HEK293T (cell line): Measurements from ENCODE around the gene THOC7.

Experiments
- BHLHE40 ChIP-seq: fragments of 450-650 bp; IDR thresholded peaks from 2 replicates; pipeline ENCODE4 v1.6.1; 2016; ENCODE audit warnings: mild to moderate bottlenecking, moderate library complexity, borderline replicate concordance
- FOXA1 ChIP-seq: fragments of 450-650 bp; IDR thresholded peaks from 2 replicates; pipeline ENCODE4 v1.6.1; 2016; ENCODE audit warnings: mild to moderate bottlenecking
- FOXM1 ChIP-seq: fragments of 450-650 bp; IDR thresholded peaks from 2 replicates; pipeline ENCODE4 v1.6.1; 2017; ENCODE audit warnings: mild to moderate bottlenecking, borderline replicate concordance
- L3MBTL2 ChIP-seq: fragments of 450-650 bp; conservative IDR thresholded peaks from 2 replicates; pipeline ENCODE4 v1.6.1; 2016; ENCODE audit warnings: mild to moderate bottlenecking
- LEF1 ChIP-seq: fragments of 450-650 bp; IDR thresholded peaks from 2 replicates; pipeline ENCODE4 v1.6.1; 2017; ENCODE audit warnings: mild to moderate bottlenecking, borderline replicate concordance
- SUZ12 ChIP-seq: fragments of 450-650 bp; IDR thresholded peaks from 2 replicates; pipeline ENCODE4 v1.6.1; 2016; ENCODE audit warnings: mild to moderate bottlenecking
- TF ChIP-seq, protein P1 (sequence below): fragments of 450-650 bp; IDR thresholded peaks from 2 replicates; pipeline ENCODE4 v1.6.1; 2016

- TF ChIP-seq FOXA1 (no peak), SUZ12 (no peak), LEF1 (no peak), BHLHE40 (no peak), FOXM1 (no peak), L3MBTL2 (no peak)
- TF ChIP-seq, protein P1, sequence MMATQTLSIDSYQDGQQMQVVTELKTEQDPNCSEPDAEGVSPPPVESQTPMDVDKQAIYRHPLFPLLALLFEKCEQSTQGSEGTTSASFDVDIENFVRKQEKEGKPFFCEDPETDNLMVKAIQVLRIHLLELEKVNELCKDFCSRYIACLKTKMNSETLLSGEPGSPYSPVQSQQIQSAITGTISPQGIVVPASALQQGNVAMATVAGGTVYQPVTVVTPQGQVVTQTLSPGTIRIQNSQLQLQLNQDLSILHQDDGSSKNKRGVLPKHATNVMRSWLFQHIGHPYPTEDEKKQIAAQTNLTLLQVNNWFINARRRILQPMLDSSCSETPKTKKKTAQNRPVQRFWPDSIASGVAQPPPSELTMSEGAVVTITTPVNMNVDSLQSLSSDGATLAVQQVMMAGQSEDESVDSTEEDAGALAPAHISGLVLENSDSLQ, result no peak
Observed at GRCh38 chr3:63851287-63851686, 12.3 kb downstream of the THOC7 start.
